Fibroblast of skin of right biceps (primary cell): ENCODE measurements around the gene ABLIM1.

ENCODE experiments used
- DNase-seq: peaks from one replicate; pipeline ENCODE4 v3.0.0-alpha.2; 2013

Gene ABLIM1

GRCh38 chr10:114402871-114403540 lies 255.1 kb downstream of the ABLIM1 start:
- DNase-seq: no peak

- DNase-seq: no peak
Observed at GRCh38 chr10:114402233-114402632, 255.8 kb downstream of the ABLIM1 start.

- peak; percentile 41 for DNase-seq
Observed at GRCh38 chr10:114401195-114401791, 256.8 kb downstream of the ABLIM1 start.

GRCh38 chr10:114400091-114400490 lies 258.0 kb downstream of the ABLIM1 start:
- DNase-seq: no peak

GRCh38 chr10:114399576-114399975 lies 258.5 kb downstream of the ABLIM1 start:
- no peak for DNase-seq

GRCh38 chr10:114398587-114399331 lies 259.3 kb downstream of the ABLIM1 start:
- no peak for DNase-seq

- DNase-seq: no peak
Observed at GRCh38 chr10:114397651-114398145, 260.4 kb downstream of the ABLIM1 start.

GRCh38 chr10:114396464-114396863 lies 261.6 kb downstream of the ABLIM1 start:
- no peak for DNase-seq

GRCh38 chr10:114395366-114396022 lies 262.6 kb downstream of the ABLIM1 start:
- no peak for DNase-seq

GRCh38 chr10:114394531-114394930 lies 263.5 kb downstream of the ABLIM1 start:
- no peak for DNase-seq

- no peak for DNase-seq
Observed at GRCh38 chr10:114393886-114394285, 264.2 kb downstream of the ABLIM1 start.

- no peak for DNase-seq
Observed at GRCh38 chr10:114393482-114393881, 264.6 kb downstream of the ABLIM1 start.

- no peak for DNase-seq
Observed at GRCh38 chr10:114392112-114392835, 265.8 kb downstream of the ABLIM1 start.

- DNase-seq: no peak
Observed at GRCh38 chr10:114391599-114391998, 266.5 kb downstream of the ABLIM1 start.

- DNase-seq: peak; percentile 45
Observed at GRCh38 chr10:114389426-114389825, 268.6 kb downstream of the ABLIM1 start.

GRCh38 chr10:114388275-114388674 lies 269.8 kb downstream of the ABLIM1 start:
- DNase-seq: no peak

- no peak for DNase-seq
Observed at GRCh38 chr10:114387784-114388183, 270.3 kb downstream of the ABLIM1 start.

GRCh38 chr10:114386452-114386851 lies 271.6 kb downstream of the ABLIM1 start:
- DNase-seq: no peak

- no peak for DNase-seq
Observed at GRCh38 chr10:114385557-114385956, 272.5 kb downstream of the ABLIM1 start.

- no peak for DNase-seq
Observed at GRCh38 chr10:114384601-114385000, 273.5 kb downstream of the ABLIM1 start.

- DNase-seq: no peak
Observed at GRCh38 chr10:114384181-114384580, 273.9 kb downstream of the ABLIM1 start.
